Trophoblast cell (in vitro differentiated cells and primary cell): Measurements from ENCODE around the gene ADAM8.

Experiments
- DNase-seq, 2 donors: peaks; one replicate each; pipeline ENCODE4 v3.0.0-alpha.2; 2016
- H2AFZ ChIP-seq: 2 replicates; pipeline ENCODE4 v1.6.1; 2013; ENCODE audit warnings: low read length, moderate library complexity, mild to moderate bottlenecking; ENCODE audit not compliant: insufficient read depth, poor library complexity
- H2AK5ac ChIP-seq: 2 replicates; pipeline ENCODE4 v1.6.1; 2013; ENCODE audit warnings: mild to moderate bottlenecking, low read length
- H2BK120ac ChIP-seq: 2 replicates; pipeline ENCODE4 v1.6.1; 2013; ENCODE audit warnings: low read length, mild to moderate bottlenecking, moderate library complexity; ENCODE audit not compliant: insufficient read depth, poor library complexity
- H2BK12ac ChIP-seq: 2 replicates; pipeline ENCODE4 v1.6.1; 2013; ENCODE audit warnings: mild to moderate bottlenecking, low read length, moderate library complexity
- H2BK5ac ChIP-seq: 2 replicates; pipeline ENCODE4 v1.6.1; 2013; ENCODE audit warnings: low read length, low read depth, moderate library complexity, mild to moderate bottlenecking; ENCODE audit not compliant: poor library complexity
- H3K14ac ChIP-seq: 2 replicates; pipeline ENCODE4 v1.6.1; 2013; ENCODE audit warnings: mild to moderate bottlenecking, low read length
- H3K18ac ChIP-seq: 2 replicates; pipeline ENCODE4 v1.6.1; 2013; ENCODE audit warnings: mild to moderate bottlenecking, low read length
- H3K23ac ChIP-seq: 2 replicates; pipeline ENCODE4 v1.6.1; 2013; ENCODE audit warnings: low read length
- H3K27ac ChIP-seq: 2 replicates; pipeline ENCODE4 v1.5.1; 2013; ENCODE audit warnings: low read depth, mild to moderate bottlenecking, inconsistent platforms, low read length, moderate library complexity
- H3K27me3 ChIP-seq: 2 replicates; pipeline ENCODE4 v1.6.1; 2013; ENCODE audit warnings: inconsistent platforms, mild to moderate bottlenecking, low read length, moderate library complexity; ENCODE audit not compliant: insufficient read depth
- H3K36me3 ChIP-seq, 2 experiments: 1 replicate in 1 of 2; 2 replicates in 1 of 2; pipeline ENCODE4 v1.6.1; 2013; ENCODE audit warnings: low read length in 2 of 2, mild to moderate bottlenecking in 2 of 2, moderate library complexity in 1 of 2; ENCODE audit not compliant: insufficient read depth in 2 of 2, control insufficient read depth in 1 of 2
- H3K4ac ChIP-seq: 2 replicates; pipeline ENCODE4 v1.6.1; 2013; ENCODE audit warnings: low read depth, mild to moderate bottlenecking, low read length, moderate library complexity
- H3K4me1 ChIP-seq, 2 experiments: 1 replicate in 1 of 2; 2 replicates in 1 of 2; pipeline ENCODE4 v1.6.1; 2013; ENCODE audit warnings: low read length in 2 of 2, mild to moderate bottlenecking in 2 of 2, moderate library complexity in 1 of 2; ENCODE audit not compliant: insufficient read depth in 2 of 2, control insufficient read depth in 1 of 2
- H3K4me2 ChIP-seq: 2 replicates; pipeline ENCODE4 v1.6.1; 2013; ENCODE audit warnings: inconsistent platforms, mild to moderate bottlenecking, low read length, moderate library complexity
- H3K4me3 ChIP-seq: 2 replicates; pipeline ENCODE4 v1.5.1; 2013; ENCODE audit warnings: mild to moderate bottlenecking, low read depth, low read length, inconsistent platforms
- H3K79me1 ChIP-seq: one replicate; pipeline ENCODE4 v1.6.1; 2013; ENCODE audit warnings: low read length
- H3K79me2 ChIP-seq: 2 replicates; pipeline ENCODE4 v1.6.1; 2013; ENCODE audit warnings: low read length, mild to moderate bottlenecking; ENCODE audit not compliant: control insufficient read depth, insufficient read depth, poor library complexity
- H3K9ac ChIP-seq: 2 replicates; pipeline ENCODE4 v1.6.1; 2013; ENCODE audit warnings: mild to moderate bottlenecking, low read length
- H3K9me3 ChIP-seq: 2 replicates; pipeline ENCODE4 v1.6.1; 2013; ENCODE audit warnings: low read depth, mild to moderate bottlenecking, control low read depth, inconsistent platforms, low read length; ENCODE audit not compliant: insufficient read depth
- H4K12ac ChIP-seq: 2 replicates; pipeline ENCODE4 v1.6.1; 2013; ENCODE audit warnings: low read depth, mild to moderate bottlenecking, low read length, moderate library complexity
- H4K8ac ChIP-seq: 2 replicates; pipeline ENCODE4 v1.6.1; 2013; ENCODE audit warnings: low read depth, mild to moderate bottlenecking, low read length, moderate library complexity
- H4K91ac ChIP-seq: one replicate; pipeline ENCODE4 v1.6.1; 2013; ENCODE audit warnings: low read depth, mild to moderate bottlenecking, low read length, moderate library complexity
- WGBS: extraction: QIAGEN DNeasy Blood & Tissue Kit; methylation state at CpG from one replicate; pipeline ENCODE4 v1.1.7; 2013; ENCODE audit warnings: missing lambda C conversion rate; ENCODE audit not compliant: insufficient read length, insufficient coverage; ENCODE audit errors: extremely low coverage; 5-methylcytosine and 5-hydroxymethylcytosine counted together

ADAM8 gene

DNA sequence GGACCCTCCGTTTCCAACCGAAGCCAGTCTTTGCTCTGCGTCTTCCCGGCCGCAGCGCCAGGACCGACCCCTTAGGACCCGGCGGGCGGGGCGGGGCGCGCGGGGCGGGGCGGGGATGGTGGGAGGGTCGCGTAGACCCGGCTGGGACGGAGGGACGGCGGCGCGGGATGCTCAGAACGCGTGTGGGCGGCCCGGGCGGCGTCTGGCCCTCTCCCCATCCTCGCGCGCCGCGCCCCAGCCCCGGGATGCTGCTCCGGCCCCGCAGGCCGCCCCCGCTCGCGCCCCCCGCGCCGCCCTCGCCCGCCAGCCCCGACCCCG is 46.7 kb downstream of the ADAM8 start, which contains the start of gene UTF1:
Gene UTF1, plus strand, starts transcription at position 174 of the 318 bp plus-strand sequence. Its CDS starts 72 bp downstream, at position 246.
- H2BK120ac ChIP-seq = no peak within 1 kb of the TSS
- no CpG with 5 or more reads among the region's 49 CpGs for WGBS

DNA sequence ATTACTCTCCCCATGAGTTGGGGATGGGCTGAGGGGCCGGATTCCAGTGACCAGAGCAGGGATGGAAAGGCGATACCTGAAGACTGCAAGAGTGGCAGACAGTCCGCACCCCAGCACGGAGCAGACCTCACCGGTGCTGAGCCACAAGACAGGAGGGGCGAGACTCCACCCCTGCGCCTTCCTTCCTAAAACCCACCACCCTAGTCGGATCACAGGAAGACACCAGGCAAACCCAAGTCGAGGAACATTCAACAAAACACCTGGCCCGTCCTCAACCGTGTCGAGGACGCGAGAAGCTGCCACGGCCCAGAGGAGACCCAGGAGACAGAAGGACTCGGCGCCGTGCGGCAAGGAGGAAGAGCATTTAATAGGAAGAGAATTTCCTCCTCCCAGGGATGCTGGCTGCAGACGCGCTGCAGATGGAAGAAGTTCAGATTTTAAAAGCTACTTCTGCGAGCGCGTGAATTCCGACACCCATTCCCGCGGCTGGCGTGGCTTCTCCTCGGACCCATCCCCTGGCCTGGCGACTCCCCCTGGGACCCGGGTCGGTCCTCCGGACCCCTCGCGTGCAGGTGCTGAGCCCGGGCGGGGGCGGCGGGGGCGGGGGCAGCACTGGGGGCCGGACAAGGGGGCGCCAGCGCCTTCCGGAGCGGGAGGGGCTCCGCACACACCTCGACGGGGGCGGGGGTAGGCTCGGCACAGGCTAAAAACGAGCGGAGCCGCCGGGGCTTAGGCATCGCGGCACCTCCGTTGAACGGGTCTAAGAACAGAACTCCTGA is 47.2 kb downstream of the ADAM8 start:
- Histone ChIP-seq H3K23ac (no peak overlapping the region), H3K27ac (no peak overlapping the region), H3K79me2 (no peaks in the 10 kb centered on the region), H3K79me1 (peaks cover 2% of the 10 kb centered on the region), H3K4ac (no peak overlapping the region), H3K9me3 (peaks cover 6% of the 10 kb centered on the region), H3K9ac (no peak overlapping the region), H3K36me3 (no peaks in the 10 kb centered on the region), H2AK5ac (no peak overlapping the region), H3K4me3 (no peak overlapping the region), H4K8ac (no peak overlapping the region), H3K4me1 (peaks cover 0 to 4% of the 10 kb centered on the region in 2 experiments), H4K91ac (no peak overlapping the region), H2BK120ac (no peak overlapping the region), H2AFZ (no peak overlapping the region), H4K12ac (no peak overlapping the region), H3K14ac (no peak overlapping the region), H3K27me3 (peaks cover 53% of the 10 kb centered on the region), H2BK12ac (no peak overlapping the region), H3K18ac (no peak overlapping the region), H3K4me2 (no peak overlapping the region), H2BK5ac (no peak overlapping the region)
- no CpG with 5 or more reads among the region's 58 CpGs for WGBS
- DNase-seq = no peak

More for the DNA sequence above, 46.7 kb downstream of the ADAM8 start, which contains the start of gene UTF1:
- Histone ChIP-seq H2AK5ac (no peak within 1 kb of the TSS), H3K27ac (no peak within 1 kb of the TSS), H3K9ac (no peak within 1 kb of the TSS), H3K9me3 (peaks cover 6% of the 10 kb centered on the region), H3K18ac (no peak within 1 kb of the TSS), H3K79me1 (peaks cover 2% of the 10 kb centered on the region), H2AFZ (no peak within 1 kb of the TSS), H3K27me3 (peaks cover 53% of the 10 kb centered on the region), H4K8ac (no peak within 1 kb of the TSS), H3K14ac (no peak within 1 kb of the TSS), H3K4me2 (peak within 1 kb of the TSS; percentile 42), H2BK12ac (no peak within 1 kb of the TSS), H4K91ac (no peak within 1 kb of the TSS), H4K12ac (no peak within 1 kb of the TSS), H3K79me2 (no peaks in the 10 kb centered on the region), H3K4me3 (no peak within 1 kb of the TSS), H3K36me3 (no peaks in the 10 kb centered on the region), H3K4ac (no peak within 1 kb of the TSS), H3K4me1 (peaks cover 0 to 4% of the 10 kb centered on the region in 2 experiments), H2BK5ac (no peak within 1 kb of the TSS), H3K23ac (no peak within 1 kb of the TSS)
- DNase-seq = no peak

DNA sequence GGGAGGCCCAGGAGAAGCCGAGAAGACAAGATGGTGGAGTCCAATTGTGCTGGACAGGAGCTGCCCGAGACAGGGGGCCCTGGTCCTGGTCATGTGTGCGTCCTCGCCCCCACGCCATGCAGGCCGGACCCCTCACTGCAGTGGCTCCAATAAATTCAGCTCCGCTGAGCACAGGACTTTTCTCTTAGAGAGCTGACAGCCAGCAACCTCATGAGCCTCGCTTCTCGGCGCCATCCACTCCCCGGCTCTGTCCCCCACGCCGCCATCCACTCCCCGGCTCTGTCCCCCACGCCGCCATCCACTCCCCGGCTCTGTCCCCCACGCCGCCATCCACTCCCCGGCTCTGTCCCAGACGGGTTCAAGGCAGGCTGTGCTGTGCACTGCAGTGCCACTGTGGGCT is 49.4 kb downstream of the ADAM8 start:
- Histone ChIP-seq H4K8ac (no peak overlapping the region), H3K9ac (no peak overlapping the region), H2BK120ac (no peak overlapping the region), H2BK12ac (no peak overlapping the region), H3K23ac (no peak overlapping the region), H3K27ac (no peak overlapping the region), H3K9me3 (peaks cover 6% of the 10 kb centered on the region), H3K79me1 (peaks cover 2% of the 10 kb centered on the region), H4K91ac (no peak overlapping the region), H3K4me2 (no peak overlapping the region), H3K4ac (no peak overlapping the region), H3K14ac (no peak overlapping the region), H2BK5ac (no peak overlapping the region), H3K4me3 (no peak overlapping the region), H2AK5ac (no peak overlapping the region), H3K18ac (no peak overlapping the region), H3K79me2 (no peaks in the 10 kb centered on the region), H4K12ac (no peak overlapping the region), H3K27me3 (peaks cover 39% of the 10 kb centered on the region), H2AFZ (no peak overlapping the region), H3K36me3 (no peaks in the 10 kb centered on the region), H3K4me1 (peaks cover 0 to 4% of the 10 kb centered on the region in 2 experiments)
- DNase-seq = no peak
- WGBS = no CpG with 5 or more reads among the region's 21 CpGs

DNA sequence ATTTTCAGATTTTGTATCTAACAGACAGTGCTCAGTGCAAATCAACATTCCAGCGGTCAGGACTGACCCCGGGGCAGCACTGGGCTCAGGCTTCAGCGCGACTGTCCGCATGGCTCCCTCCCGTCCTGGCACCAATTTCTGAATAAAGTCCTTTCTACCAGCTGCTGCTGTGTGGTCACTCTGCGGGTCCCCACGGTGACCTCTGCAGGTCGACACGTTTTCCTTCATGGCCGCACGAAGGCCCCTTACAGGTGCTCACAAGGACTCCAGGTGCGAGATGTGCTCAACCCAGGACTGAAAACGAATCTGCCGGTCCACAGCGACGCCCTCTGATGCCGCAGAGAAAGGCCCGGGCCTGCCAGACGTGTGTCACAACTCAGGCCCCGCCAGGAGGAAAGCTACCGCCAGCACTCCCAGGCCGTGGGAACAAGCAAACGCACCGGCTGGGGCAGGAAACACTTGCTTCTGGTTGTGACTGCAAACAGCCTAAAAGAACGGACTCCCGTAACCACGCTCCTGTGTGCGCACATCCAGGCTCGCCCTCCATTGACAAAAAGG is 50.3 kb downstream of the ADAM8 start:
- no CpG with 5 or more reads among the region's 30 CpGs for WGBS
- Histone ChIP-seq H4K12ac (no peak overlapping the region), H3K4ac (no peak overlapping the region), H3K27ac (no peak overlapping the region), H3K36me3 (no peaks in the 10 kb centered on the region), H4K91ac (no peak overlapping the region), H2BK12ac (no peak overlapping the region), H3K27me3 (peaks cover 30% of the 10 kb centered on the region), H2BK5ac (no peak overlapping the region), H3K4me2 (no peak overlapping the region), H3K79me1 (peaks cover 2% of the 10 kb centered on the region), H3K9ac (no peak overlapping the region), H2AK5ac (no peak overlapping the region), H3K4me1 (peaks cover 0 to 4% of the 10 kb centered on the region in 2 experiments), H3K18ac (no peak overlapping the region), H3K14ac (no peak overlapping the region), H3K23ac (no peak overlapping the region), H3K9me3 (peaks cover 6% of the 10 kb centered on the region), H4K8ac (no peak overlapping the region), H2BK120ac (no peak overlapping the region), H3K4me3 (no peak overlapping the region), H3K79me2 (no peaks in the 10 kb centered on the region), H2AFZ (no peak overlapping the region)
- no peak for DNase-seq
